Nephron progenitor cell (in vitro differentiated cells): Measurements from ENCODE around the gene RAP2B.

Source experiments
- DNase-seq: peaks from one replicate; pipeline ENCODE4 v3.0.0; 2021
- H3K27ac Mint-ChIP-seq: 2 replicates; pipeline ENCODE4 v1.8.0; 2021; ENCODE audit warnings: mild to moderate bottlenecking, moderate library complexity, mixed read lengths
- H3K27me3 Mint-ChIP-seq: 2 replicates; pipeline ENCODE4 v1.8.0; 2021; ENCODE audit warnings: mild to moderate bottlenecking, low read depth, mixed read lengths; ENCODE audit not compliant: poor library complexity
- H3K36me3 Mint-ChIP-seq: 2 replicates; pipeline ENCODE4 v1.8.0; 2021; ENCODE audit warnings: low read depth, mixed read lengths
- H3K4me1 Mint-ChIP-seq: 2 replicates; pipeline ENCODE4 v1.8.0; 2021; ENCODE audit warnings: mixed read lengths
- H3K4me3 Mint-ChIP-seq: 2 replicates; pipeline ENCODE4 v1.8.0; 2021; ENCODE audit warnings: mild to moderate bottlenecking, moderate library complexity, mixed read lengths
- H3K9me3 Mint-ChIP-seq: 2 replicates; pipeline ENCODE4 v1.8.0; 2021; ENCODE audit warnings: mild to moderate bottlenecking, moderate library complexity, mixed read lengths
- TF ChIP-seq, protein P1 (sequence below): fragments of 200-600 bp; sonication (generic); IDR thresholded peaks from 2 replicates; pipeline ENCODE4 v1.5.0; 2021; ENCODE audit warnings: antibody characterized with exemption

Gene RAP2B

DNA sequence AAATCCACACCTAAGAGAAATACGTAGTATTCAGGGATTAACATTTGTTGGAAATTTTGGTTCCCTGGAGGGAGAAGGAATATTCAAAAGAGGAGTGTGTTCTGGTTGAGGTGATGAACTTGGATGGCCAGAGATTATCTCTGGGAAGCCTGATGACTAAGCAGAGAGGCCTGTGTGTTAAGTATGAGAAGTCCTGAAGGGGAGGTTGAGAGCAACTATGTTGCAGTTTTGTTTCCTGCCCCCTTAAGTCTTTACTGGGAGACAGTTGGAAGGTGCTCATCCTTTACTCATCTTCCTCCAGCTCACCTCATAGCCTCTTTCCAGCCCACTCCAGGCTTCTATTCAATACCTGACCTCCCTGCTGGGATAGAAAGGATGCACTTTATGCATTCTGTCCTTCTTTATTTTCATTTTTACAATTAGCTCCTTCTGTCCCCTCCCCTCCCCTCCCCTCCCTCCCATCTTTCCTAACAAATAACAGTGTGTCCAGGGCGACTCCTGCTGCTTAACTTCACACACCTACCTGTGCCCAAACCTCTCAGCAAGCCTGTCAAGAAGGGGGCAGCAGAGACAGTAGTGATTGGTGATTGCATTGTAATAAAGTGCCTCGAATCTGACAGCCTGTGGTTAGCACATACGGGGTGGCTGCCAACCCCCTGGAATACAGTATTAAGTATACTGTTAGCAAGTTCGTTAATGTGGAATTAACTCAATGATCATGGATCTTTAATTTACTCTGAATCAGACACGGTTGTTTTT is 11.9 kb downstream of the RAP2B start:
- peaks cover 4% of the 10 kb centered on the region for H3K36me3 Mint-ChIP-seq
- TF ChIP-seq, protein P1, sequence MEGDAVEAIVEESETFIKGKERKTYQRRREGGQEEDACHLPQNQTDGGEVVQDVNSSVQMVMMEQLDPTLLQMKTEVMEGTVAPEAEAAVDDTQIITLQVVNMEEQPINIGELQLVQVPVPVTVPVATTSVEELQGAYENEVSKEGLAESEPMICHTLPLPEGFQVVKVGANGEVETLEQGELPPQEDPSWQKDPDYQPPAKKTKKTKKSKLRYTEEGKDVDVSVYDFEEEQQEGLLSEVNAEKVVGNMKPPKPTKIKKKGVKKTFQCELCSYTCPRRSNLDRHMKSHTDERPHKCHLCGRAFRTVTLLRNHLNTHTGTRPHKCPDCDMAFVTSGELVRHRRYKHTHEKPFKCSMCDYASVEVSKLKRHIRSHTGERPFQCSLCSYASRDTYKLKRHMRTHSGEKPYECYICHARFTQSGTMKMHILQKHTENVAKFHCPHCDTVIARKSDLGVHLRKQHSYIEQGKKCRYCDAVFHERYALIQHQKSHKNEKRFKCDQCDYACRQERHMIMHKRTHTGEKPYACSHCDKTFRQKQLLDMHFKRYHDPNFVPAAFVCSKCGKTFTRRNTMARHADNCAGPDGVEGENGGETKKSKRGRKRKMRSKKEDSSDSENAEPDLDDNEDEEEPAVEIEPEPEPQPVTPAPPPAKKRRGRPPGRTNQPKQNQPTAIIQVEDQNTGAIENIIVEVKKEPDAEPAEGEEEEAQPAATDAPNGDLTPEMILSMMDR: no peak
- DNase-seq: no peak
- peaks cover 12% of the 10 kb centered on the region for H3K9me3 Mint-ChIP-seq
- H3K4me1 Mint-ChIP-seq: no peaks in the 10 kb centered on the region
- H3K27me3 Mint-ChIP-seq: no peaks in the 10 kb centered on the region
- no peak overlapping the region for H3K27ac Mint-ChIP-seq
- H3K4me3 Mint-ChIP-seq: no peak overlapping the region

DNA sequence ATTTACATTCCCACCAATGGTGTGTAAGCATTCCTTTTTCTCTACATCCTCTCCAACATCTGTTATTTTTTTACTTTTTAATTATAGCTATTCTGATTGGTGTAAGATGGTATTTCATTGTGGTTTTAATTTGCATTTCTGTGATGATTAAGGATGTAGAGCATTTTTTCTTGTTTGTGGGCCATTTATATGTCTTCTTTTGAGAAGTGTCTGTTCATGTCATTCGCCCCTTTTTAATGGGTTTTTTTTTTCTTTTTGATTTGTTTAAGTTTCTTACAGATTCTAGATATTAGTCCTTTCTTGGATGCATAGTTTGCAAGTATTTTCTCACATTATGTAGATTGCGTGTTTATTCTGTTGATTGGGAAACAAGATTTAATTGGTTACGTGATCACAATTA is 14.2 kb downstream of the RAP2B start:
- Mint-ChIP-seq H3K27ac (no peak overlapping the region), H3K27me3 (no peaks in the 10 kb centered on the region), H3K9me3 (peaks cover 12% of the 10 kb centered on the region), H3K4me3 (no peak overlapping the region), H3K36me3 (no peaks in the 10 kb centered on the region), H3K4me1 (no peaks in the 10 kb centered on the region)
- TF ChIP-seq, protein P1: no peak
- no peak for DNase-seq

DNA sequence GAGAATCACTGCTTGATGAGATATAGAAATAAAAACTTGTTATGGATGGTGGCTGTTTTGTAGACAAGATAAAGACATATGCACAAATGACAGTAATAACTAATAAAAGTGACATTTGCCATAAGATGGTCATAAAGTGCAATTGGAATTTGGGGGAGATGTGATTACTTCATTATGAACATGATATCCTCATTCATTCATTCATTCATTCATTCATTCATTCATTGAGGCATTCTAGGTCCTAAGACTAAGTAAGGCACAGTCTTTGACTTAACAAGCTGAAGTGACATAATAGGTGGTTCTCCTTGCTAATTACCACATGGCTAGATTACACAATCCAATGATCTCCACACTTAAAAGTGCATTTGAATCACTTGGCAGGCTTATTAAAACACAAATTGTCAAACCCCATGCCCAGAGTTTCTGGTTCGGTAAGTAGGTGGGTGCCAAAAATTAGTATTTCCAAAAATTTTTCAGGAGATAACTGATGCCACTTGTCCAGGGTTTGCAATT is 18.9 kb downstream of the RAP2B start:
- Mint-ChIP-seq H3K9me3 (peaks cover 7% of the 10 kb centered on the region), H3K4me3 (no peak overlapping the region), H3K27ac (no peak overlapping the region), H3K36me3 (no peaks in the 10 kb centered on the region), H3K4me1 (no peaks in the 10 kb centered on the region), H3K27me3 (no peaks in the 10 kb centered on the region)
- TF ChIP-seq, protein P1: no peak
- DNase-seq: no peak

DNA sequence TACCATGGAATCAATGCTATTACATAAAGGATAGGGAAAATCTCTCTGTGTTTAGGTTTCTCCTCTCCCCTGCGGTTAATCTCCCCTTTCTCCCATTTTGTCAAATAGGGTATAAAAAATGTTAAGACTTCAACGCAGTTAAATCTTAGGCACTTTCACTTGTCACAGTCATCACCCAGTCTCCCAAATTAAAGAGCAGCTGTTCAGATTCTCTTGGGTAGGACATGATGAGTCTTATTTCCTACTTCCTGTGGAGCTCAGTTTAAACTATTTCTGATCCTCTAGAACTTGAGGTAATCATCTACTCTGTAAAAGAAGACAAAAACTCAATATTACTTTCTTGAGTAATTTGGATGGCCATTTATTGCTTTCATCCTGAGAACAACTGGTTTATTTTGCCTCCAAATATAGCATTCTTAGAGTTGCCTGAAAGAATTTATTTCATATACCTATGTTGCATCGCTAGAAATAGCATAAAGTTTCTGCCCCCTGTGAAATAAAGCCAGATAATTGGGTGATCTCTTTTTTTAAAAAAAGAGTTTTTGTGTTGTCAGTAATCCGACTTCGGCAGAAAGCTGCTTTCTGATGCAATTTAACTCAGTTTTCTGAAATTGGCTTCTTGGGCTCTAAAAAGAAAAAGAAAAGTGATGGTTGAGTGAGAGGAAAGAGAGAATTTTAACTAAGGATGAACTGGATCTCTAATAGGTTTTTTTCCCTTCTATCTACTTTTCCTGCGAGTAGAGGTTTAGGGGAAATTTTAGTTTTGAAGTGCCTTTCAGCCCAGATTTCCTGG is 20.7 kb downstream of the RAP2B start:
- H3K27ac Mint-ChIP-seq: no peak overlapping the region

DNA sequence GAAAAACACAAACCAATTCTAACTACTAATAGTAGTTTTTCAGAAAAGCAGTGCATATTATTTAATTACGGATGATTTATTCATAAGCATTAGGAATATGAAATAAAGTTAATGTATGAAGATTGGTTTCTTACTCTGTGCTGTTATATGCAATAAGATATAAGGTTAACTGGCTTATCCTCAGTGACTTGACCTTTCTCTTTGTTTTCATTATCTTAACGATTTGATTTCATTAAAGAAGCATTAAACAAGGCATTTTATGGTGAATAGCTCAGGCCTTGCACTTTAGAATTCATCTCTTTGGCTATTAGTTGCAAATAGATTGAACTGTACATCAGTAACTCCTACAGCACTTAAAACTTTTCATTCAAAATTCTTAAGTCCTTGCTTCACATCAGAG is 28.9 kb downstream of the RAP2B start:
- Mint-ChIP-seq H3K4me1 (no peaks in the 10 kb centered on the region), H3K27ac (no peak overlapping the region)
- TF ChIP-seq, protein P1: no peak

More for the DNA sequence above, 20.7 kb downstream of the RAP2B start:
- Mint-ChIP-seq H3K36me3 (no peaks in the 10 kb centered on the region), H3K27me3 (no peaks in the 10 kb centered on the region), H3K9me3 (no peaks in the 10 kb centered on the region), H3K4me1 (no peaks in the 10 kb centered on the region), H3K4me3 (no peak overlapping the region)
- TF ChIP-seq, protein P1: no peak
- DNase-seq: no peak

More for the DNA sequence above, 28.9 kb downstream of the RAP2B start:
- Mint-ChIP-seq H3K9me3 (no peaks in the 10 kb centered on the region), H3K4me3 (no peak overlapping the region), H3K27me3 (no peaks in the 10 kb centered on the region), H3K36me3 (no peaks in the 10 kb centered on the region)
- no peak for DNase-seq
